Neural crest cell (in vitro differentiated cells): ENCODE measurements around the gene EXOC3. TPM values are rescaled to one million over a fixed set of nuclear protein-coding genes. Genes with fewer than 3 reads are reported as not detected.
"Not testable (repeated sequence)": the region's sequence is repeated elsewhere in the genome, so short reads cannot be mapped to it uniquely, and the experiment has no call there.

Experiments
- DNase-seq: peaks from one replicate; pipeline ENCODE4 v3.0.0; 2021; ENCODE audit warnings: low read depth, mixed read lengths, low spot score
- H3K27ac Mint-ChIP-seq: one replicate; pipeline ENCODE4 v1.8.0; 2021; ENCODE audit warnings: mild to moderate bottlenecking, mixed read lengths; ENCODE audit not compliant: unreplicated experiment
- H3K27me3 Mint-ChIP-seq: 2 replicates; pipeline ENCODE4 v1.8.0; 2021; ENCODE audit warnings: low read depth, mild to moderate bottlenecking, mixed read lengths
- H3K36me3 Mint-ChIP-seq: 2 replicates; pipeline ENCODE4 v1.8.0; 2021; ENCODE audit warnings: low read depth, mild to moderate bottlenecking, mixed read lengths
- H3K4me1 Mint-ChIP-seq: 2 replicates; pipeline ENCODE4 v1.8.0; 2021; ENCODE audit warnings: mixed read lengths
- H3K4me3 Mint-ChIP-seq: one replicate; pipeline ENCODE4 v1.8.0; 2021; ENCODE audit warnings: mild to moderate bottlenecking, mixed read lengths
- H3K9me3 Mint-ChIP-seq: 2 replicates; pipeline ENCODE4 v1.8.0; 2021; ENCODE audit warnings: mixed read lengths
- CTCF ChIP-seq: fragments of 200-600 bp; sonication (generic); conservative IDR thresholded peaks from 2 replicates; pipeline ENCODE4 v1.5.0; 2021; ENCODE audit warnings: antibody characterized with exemption, mild to moderate bottlenecking
- total RNA-seq: library from RNA; stranded (reverse); gene quantifications from 2 replicates; pipeline ENCODE4 v1.2.1, GENCODE V29; 2021

EXOC3 gene
- total RNA-seq, 1 donor from 2014 or later, result 61.3 TPM

GRCh38 chr5:485946-486491, 43.0 kb downstream of the EXOC3 start:
- Mint-ChIP-seq H3K4me1 (no peaks in the 10 kb centered on the region), H3K27ac (no peak overlapping the region), H3K36me3 (no peaks in the 10 kb centered on the region), H3K4me3 (no peak overlapping the region), H3K27me3 (peaks cover 4% of the 10 kb centered on the region), H3K9me3 (no peaks in the 10 kb centered on the region)
- DNase-seq, result no peak
- TF ChIP-seq CTCF, result no peak

GRCh38 chr5:486597-486996, 43.6 kb downstream of the EXOC3 start:
- H3K4me3 Mint-ChIP-seq, H3K36me3 Mint-ChIP-seq, DNase-seq, H3K9me3 Mint-ChIP-seq, H3K4me1 Mint-ChIP-seq, H3K27me3 Mint-ChIP-seq: not testable (repeated sequence)
- H3K27ac Mint-ChIP-seq, result peak overlapping the region; percentile 43

DNA sequence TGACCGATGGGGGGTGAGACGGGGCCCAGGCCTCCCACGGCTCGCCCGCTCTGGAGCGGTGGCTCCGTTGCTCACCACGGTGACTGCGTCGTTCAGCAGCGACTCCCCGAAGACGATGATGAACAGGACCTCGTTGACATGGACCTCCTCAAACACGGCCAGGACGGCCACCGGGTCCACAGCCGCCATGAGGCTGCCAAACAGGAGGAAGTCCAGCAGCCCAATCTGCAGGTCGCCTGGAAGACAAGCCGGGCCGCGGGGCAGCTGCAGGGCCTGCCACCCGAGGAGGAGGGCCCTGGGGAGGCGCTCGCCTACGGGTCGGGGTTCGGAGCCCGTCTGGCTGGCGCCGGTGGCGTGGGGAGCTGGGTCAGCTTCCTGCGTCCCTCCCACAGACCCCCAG, 45.3 kb downstream of the EXOC3 start:
- H3K4me1 Mint-ChIP-seq, result peaks cover 3% of the 10 kb centered on the region
- TF ChIP-seq CTCF, result no peak
- H3K27ac Mint-ChIP-seq, result no peak overlapping the region
- no peaks in the 10 kb centered on the region for H3K9me3 Mint-ChIP-seq
- peaks cover 13% of the 10 kb centered on the region for H3K27me3 Mint-ChIP-seq
- no peak overlapping the region for H3K4me3 Mint-ChIP-seq
- H3K36me3 Mint-ChIP-seq, result no peaks in the 10 kb centered on the region
- no peak for DNase-seq

GRCh38 chr5:488744-489688, 46.0 kb downstream of the EXOC3 start:
- no peak for DNase-seq
- H3K4me3 Mint-ChIP-seq, result no peak overlapping the region
- peaks cover 3% of the 10 kb centered on the region for H3K4me1 Mint-ChIP-seq
- H3K9me3 Mint-ChIP-seq, result no peaks in the 10 kb centered on the region
- no peaks in the 10 kb centered on the region for H3K36me3 Mint-ChIP-seq
- H3K27me3 Mint-ChIP-seq, result peaks cover 20% of the 10 kb centered on the region
- no peak for TF ChIP-seq CTCF
- no peak overlapping the region for H3K27ac Mint-ChIP-seq

DNA sequence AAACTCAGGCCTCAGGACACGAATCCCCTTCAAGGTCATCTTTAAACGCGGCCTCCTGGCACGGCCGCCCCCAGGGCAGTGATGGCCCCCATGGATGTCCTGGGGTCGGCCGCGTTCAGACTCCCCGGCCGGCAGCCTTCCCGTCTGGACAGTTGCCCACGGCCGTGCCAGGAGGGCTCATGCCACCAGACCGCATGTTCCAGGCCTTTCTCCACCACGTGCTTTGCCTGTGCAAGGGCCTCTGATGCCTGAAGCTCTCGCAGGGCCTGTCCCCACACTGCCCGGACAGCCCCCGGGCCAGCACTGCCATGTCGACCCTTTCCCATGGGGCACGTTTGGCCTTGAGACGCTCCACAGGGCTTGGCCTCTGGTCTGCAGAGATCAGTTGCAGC, 46.7 kb downstream of the EXOC3 start:
- Mint-ChIP-seq H3K4me3 (no peak overlapping the region), H3K27ac (no peak overlapping the region), H3K27me3 (peaks cover 26% of the 10 kb centered on the region), H3K36me3 (no peaks in the 10 kb centered on the region), H3K9me3 (no peaks in the 10 kb centered on the region), H3K4me1 (peaks cover 3% of the 10 kb centered on the region)
- TF ChIP-seq CTCF, result no peak
- no peak for DNase-seq
